PC-3 (cell line): ENCODE data around the gene HDAC4. TPM values are rescaled to one million over a fixed set of nuclear protein-coding genes. Genes with fewer than 3 reads are reported as not detected.

Source experiments
- ATAC-seq: fragments of 200-7000 bp; cut with Tn5 transposase; 2 replicates; pipeline ENCODE4 v1.9.1; 2020; ENCODE audit warnings: mild to moderate bottlenecking, moderate library complexity
- BruUV-seq: library from RNA; stranded (reverse); fragments of 400-500 nt; replicated peaks from 2 replicates; lab custom pipeline; 2021; lab: Mats Ljungman, UMichigan
- CTCF ChIA-PET: fragments of 300-600 bp; sonication (Branson Sonifier 250); formaldehyde crosslinking; loops from one replicate; lab custom pipeline; 2022; ENCODE audit warnings: antibody characterized with exemption; lab: Charles Lee
- POLR2A ChIA-PET: fragments of 300-600 bp; sonication (Branson Sonifier 250); formaldehyde crosslinking; loops from one replicate; lab custom pipeline; 2022; ENCODE audit warnings: antibody characterized with exemption; ENCODE audit not compliant: unreplicated experiment; lab: Charles Lee
- DNase-seq: peaks from one replicate; pipeline ENCODE4 v3.0.0-alpha.2; 2015
- H2AFZ ChIP-seq: fragments of 300-600 bp; sonication (generic); 2 replicates; pipeline ENCODE4 v1.6.0; 2016; ENCODE audit warnings: antibody characterized with exemption, low read length
- H3F3A ChIP-seq: fragments of 300-600 bp; sonication (generic); one replicate; pipeline ENCODE4 v1.6.0; 2017; ENCODE audit warnings: antibody characterized with exemption, low read length, control low read depth, mild to moderate bottlenecking; ENCODE audit not compliant: unreplicated experiment
- H3K27ac ChIP-seq: fragments of 300-600 bp; sonication (generic); 2 replicates; pipeline ENCODE4 v1.5.1; 2016; ENCODE audit warnings: mild to moderate bottlenecking, low read length
- H3K27me3 ChIP-seq: fragments of 300-600 bp; sonication (generic); 2 replicates; pipeline ENCODE4 v1.6.1; 2016; ENCODE audit warnings: low read length, mixed read lengths
- H3K36me3 ChIP-seq: fragments of 300-600 bp; sonication (generic); 2 replicates; pipeline ENCODE4 v1.6.1; 2016; ENCODE audit warnings: low read depth, mixed run types, low read length, mixed read lengths
- H3K4me1 ChIP-seq: fragments of 300-600 bp; sonication (generic); 2 replicates; pipeline ENCODE4 v1.5.1; 2016; ENCODE audit warnings: low read length; ENCODE audit not compliant: insufficient read depth
- H3K4me2 ChIP-seq: fragments of 300-600 bp; sonication (generic); 2 replicates; pipeline ENCODE4 v1.6.0; 2016; ENCODE audit warnings: low read length
- H3K4me3 ChIP-seq: fragments of 300-600 bp; sonication (generic); 2 replicates; pipeline ENCODE4 v1.5.1; 2016; ENCODE audit warnings: mild to moderate bottlenecking, low read length, mixed read lengths
- H3K79me2 ChIP-seq: fragments of 300-600 bp; sonication (generic); 2 replicates; pipeline ENCODE4 v1.6.1; 2017; ENCODE audit warnings: low read length, mixed read lengths
- H3K9ac ChIP-seq: fragments of 300-600 bp; sonication (generic); 2 replicates; pipeline ENCODE4 v1.6.0; 2016; ENCODE audit warnings: mild to moderate bottlenecking, low read length
- H3K9me2 ChIP-seq: fragments of 300-600 bp; sonication (generic); replicated peaks from 2 replicates; pipeline ENCODE4 v1.6.1; 2016; ENCODE audit warnings: mixed run types, low read length, mixed read lengths
- H3K9me3 ChIP-seq: fragments of 300-600 bp; sonication (generic); 2 replicates; pipeline ENCODE4 v1.6.1; 2016; ENCODE audit warnings: low read length, mixed read lengths
- H4K20me1 ChIP-seq: fragments of 300-600 bp; sonication (generic); 2 replicates; pipeline ENCODE4 v1.6.1; 2016; ENCODE audit warnings: low read length, mixed read lengths
- EZH2 ChIP-seq: fragments of 300-600 bp; sonication (generic); IDR thresholded peaks from one replicate; pipeline ENCODE4 v1.6.1; 2017; ENCODE audit warnings: antibody characterized with exemption, mild to moderate bottlenecking, low read length; ENCODE audit not compliant: unreplicated experiment
- EZH2phosphoT487 ChIP-seq: fragments of 300-600 bp; sonication (generic); IDR thresholded peaks from 2 replicates; pipeline ENCODE4 v1.6.1; 2018; ENCODE audit warnings: mild to moderate bottlenecking, antibody characterized with exemption, low read length, borderline replicate concordance
- intact Hi-C: fragments of 100-400 bp; cut with micrococcal nuclease; formaldehyde crosslinking; loops from 2 replicates; pipeline ENCODE4 v1.9.0; 2023
- total RNA-seq: library from RNA; depleted of rRNA; stranded (reverse); fragments of >200 nt; gene quantifications from 2 replicates; pipeline ENCODE4 v1.2.3, GENCODE V29; 2014
- TF ChIP-seq, protein P1 (sequence below): fragments of 300-600 bp; sonication (generic); conservative IDR thresholded peaks from 2 replicates; pipeline ENCODE4 v1.5.1; 2017; ENCODE audit warnings: antibody characterized with exemption, low read depth, mild to moderate bottlenecking, low read length

HDAC4 gene
- total RNA-seq, 1 experiment from 2014 or later = 8.5 TPM

GRCh38 chr2:239115616-239116015, 285.2 kb downstream of the HDAC4 start:
- Histone ChIP-seq H3K27me3 (no peaks in the 10 kb centered on the region), H3K36me3 (no peaks in the 10 kb centered on the region), H3K9ac (no peak overlapping the region), H3K79me2 (no peaks in the 10 kb centered on the region), H3K4me2 (no peak overlapping the region), H3K4me3 (no peak overlapping the region), H3F3A (no peaks in the 10 kb centered on the region), H3K9me2 (no peaks in the 10 kb centered on the region), H3K27ac (no peak overlapping the region), H4K20me1 (no peaks in the 10 kb centered on the region), H3K9me3 (no peaks in the 10 kb centered on the region), H2AFZ (no peak overlapping the region), H3K4me1 (peaks cover 14% of the 10 kb centered on the region)
- intact Hi-C loops = no loop called here
- CTCF ChIA-PET = no interaction called here
- ATAC-seq = no peak
- POLR2A ChIA-PET = no interaction called here
- no TSS peak for BruUV-seq
- no peak for TF ChIP-seq EZH2phosphoT487
- DNase-seq = no peak

DNA sequence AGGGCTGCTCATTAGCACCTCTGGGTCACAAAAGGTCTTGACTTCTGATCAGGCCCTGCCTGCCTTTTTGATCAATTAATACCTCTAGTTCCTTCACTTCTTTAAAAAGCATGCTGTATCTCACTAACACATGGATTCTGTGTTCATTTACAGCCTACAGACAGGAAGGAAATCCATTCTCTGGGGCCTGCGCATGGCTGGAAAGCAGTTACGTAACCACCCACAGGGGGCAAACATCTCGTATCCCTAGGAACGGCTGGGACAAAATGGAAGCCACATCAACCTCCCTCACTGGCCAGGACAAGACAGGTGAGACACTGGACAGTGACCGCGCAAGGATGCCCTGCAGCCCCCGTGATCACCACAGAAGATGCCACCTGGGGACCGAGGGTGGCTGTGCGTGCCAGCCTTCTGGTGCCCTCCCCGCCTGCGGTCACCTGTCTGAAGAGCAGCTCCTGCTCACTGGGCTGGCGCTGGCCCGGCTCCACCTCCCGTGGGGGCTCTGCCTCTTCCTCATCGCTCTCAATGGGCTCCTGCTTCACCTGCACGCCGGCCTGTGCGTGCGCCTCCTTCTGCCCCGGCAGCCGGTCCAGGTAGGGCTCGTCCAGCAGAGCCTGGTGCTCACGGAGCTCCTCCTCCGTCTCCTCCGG, 286.1 kb downstream of the HDAC4 start:
- Histone ChIP-seq H3K36me3 (no peaks in the 10 kb centered on the region), H3F3A (no peaks in the 10 kb centered on the region), H4K20me1 (no peaks in the 10 kb centered on the region), H2AFZ (no peak overlapping the region), H3K79me2 (no peaks in the 10 kb centered on the region), H3K4me1 (peaks cover 14% of the 10 kb centered on the region), H3K27ac (no peak overlapping the region), H3K9me3 (no peaks in the 10 kb centered on the region), H3K9ac (no peak overlapping the region), H3K27me3 (no peaks in the 10 kb centered on the region), H3K4me2 (no peak overlapping the region), H3K4me3 (no peak overlapping the region), H3K9me2 (no peaks in the 10 kb centered on the region)
- DNase-seq = no peak
- BruUV-seq = no TSS peak
- ChIA-PET POLR2A (no interaction called here), CTCF (no interaction called here)
- ATAC-seq = no peak
- intact Hi-C loops = no loop called here
- TF ChIP-seq EZH2phosphoT487 (no peak), EZH2 (no peak)
- TF ChIP-seq, protein P1, sequence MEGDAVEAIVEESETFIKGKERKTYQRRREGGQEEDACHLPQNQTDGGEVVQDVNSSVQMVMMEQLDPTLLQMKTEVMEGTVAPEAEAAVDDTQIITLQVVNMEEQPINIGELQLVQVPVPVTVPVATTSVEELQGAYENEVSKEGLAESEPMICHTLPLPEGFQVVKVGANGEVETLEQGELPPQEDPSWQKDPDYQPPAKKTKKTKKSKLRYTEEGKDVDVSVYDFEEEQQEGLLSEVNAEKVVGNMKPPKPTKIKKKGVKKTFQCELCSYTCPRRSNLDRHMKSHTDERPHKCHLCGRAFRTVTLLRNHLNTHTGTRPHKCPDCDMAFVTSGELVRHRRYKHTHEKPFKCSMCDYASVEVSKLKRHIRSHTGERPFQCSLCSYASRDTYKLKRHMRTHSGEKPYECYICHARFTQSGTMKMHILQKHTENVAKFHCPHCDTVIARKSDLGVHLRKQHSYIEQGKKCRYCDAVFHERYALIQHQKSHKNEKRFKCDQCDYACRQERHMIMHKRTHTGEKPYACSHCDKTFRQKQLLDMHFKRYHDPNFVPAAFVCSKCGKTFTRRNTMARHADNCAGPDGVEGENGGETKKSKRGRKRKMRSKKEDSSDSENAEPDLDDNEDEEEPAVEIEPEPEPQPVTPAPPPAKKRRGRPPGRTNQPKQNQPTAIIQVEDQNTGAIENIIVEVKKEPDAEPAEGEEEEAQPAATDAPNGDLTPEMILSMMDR = no peak

- intact Hi-C loops = no loop called here
- Histone ChIP-seq H2AFZ (no peak overlapping the region), H3K4me3 (no peak overlapping the region), H3K4me2 (no peak overlapping the region), H3K4me1 (peaks cover 14% of the 10 kb centered on the region), H3K79me2 (no peaks in the 10 kb centered on the region), H3K9ac (no peak overlapping the region), H3K9me3 (no peaks in the 10 kb centered on the region), H3K36me3 (no peaks in the 10 kb centered on the region), H3K27me3 (no peaks in the 10 kb centered on the region), H4K20me1 (no peaks in the 10 kb centered on the region), H3K9me2 (no peaks in the 10 kb centered on the region), H3F3A (no peaks in the 10 kb centered on the region), H3K27ac (no peak overlapping the region)
- TF ChIP-seq, protein P1 = no peak
- no TSS peak for BruUV-seq
- no peak for ATAC-seq
- DNase-seq = peak; percentile 9
- ChIA-PET CTCF (no interaction called here), POLR2A (no interaction called here)
Measured at GRCh38 chr2:239114119-239114581, 286.7 kb downstream of the HDAC4 start.
